ENCODE results near the gene MTMR12.
"Not testable (repeated sequence)": the region's sequence is repeated elsewhere in the genome, so short reads cannot be mapped to it uniquely, and the experiment has no call there.

The MTMR12 gene

DNA sequence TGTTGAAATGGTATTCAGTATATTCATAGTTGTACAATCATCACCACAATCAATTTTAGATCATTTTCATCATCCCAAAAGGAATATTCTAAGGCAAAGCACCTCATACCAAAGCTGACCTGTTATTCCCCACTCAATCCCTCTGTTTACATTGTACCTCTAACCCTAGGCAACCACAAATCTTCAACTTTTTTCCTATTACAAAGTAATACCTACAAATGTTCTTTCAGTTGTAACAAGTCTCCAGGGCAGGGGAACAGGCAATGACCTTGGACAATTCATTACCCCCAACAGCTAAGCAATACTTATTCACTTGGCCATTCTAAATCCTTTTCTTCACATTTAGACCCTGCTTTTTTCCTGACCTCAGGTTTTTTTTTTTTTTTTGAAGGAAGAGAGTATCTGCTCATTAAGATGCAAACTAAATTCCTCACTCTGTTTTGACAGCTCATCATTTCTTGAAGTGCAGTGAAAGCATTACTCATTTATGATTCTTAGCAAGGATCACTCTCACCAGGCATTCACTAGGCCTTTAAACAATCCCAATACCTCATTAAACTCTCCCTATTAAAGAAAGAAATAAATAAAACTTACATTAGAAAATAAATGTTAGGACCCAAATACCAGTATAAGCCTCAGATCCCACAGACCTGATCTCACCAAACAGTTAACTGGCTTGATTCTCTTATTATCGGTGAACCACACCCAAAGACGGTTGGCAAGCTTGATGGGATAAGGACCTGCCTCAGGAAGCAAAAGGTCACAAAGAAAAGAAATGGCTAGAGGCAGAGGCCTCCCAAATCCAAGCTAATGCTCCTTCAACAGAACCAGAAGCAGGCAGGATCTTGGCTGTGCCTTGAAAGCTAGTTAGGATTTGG lies 15.3 kb downstream of the MTMR12 start:
- no peak for DNase-seq

GRCh38 chr5:32295966-32296772 lies 16.6 kb downstream of the MTMR12 start:
- not testable (repeated sequence) for DNase-seq

DNA sequence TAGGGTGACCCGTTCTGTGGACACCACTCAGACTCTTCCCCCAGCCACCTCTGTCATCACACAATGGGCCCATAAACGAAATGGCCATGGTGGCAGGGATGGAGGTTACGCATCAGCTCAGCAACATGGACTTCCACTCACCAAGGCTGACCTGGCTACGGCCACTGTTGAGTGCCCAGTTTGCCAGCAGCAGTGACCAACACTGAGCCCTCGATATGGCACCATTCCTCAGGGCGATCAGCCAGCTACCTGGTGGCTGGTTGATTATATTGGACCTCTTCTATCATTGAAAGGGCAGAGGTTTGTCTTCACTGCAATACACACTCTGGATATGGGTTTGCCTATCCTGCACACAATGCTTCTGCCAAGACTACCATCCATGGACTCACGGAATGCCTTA lies 21.1 kb downstream of the MTMR12 start:
- no peak for DNase-seq

DNA sequence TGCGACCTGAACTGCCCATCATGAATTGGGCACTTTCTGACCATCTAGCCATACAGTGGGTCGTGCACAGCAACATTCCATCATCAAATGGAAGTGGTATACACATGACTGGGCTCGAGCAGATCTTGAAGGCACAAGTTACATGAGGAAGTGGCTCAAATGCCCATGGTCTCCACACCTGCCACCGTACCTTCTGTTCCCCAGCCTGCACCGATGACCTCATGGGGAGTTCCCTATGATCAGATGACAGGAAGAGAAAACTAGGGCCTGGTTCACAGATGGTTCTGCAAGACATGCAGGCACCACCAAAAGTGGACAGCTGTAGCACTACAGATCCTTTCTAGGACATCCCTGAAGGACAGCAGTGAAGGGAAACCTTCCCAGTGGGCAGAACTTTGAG lies 21.8 kb downstream of the MTMR12 start:
- no peak for DNase-seq

DNA sequence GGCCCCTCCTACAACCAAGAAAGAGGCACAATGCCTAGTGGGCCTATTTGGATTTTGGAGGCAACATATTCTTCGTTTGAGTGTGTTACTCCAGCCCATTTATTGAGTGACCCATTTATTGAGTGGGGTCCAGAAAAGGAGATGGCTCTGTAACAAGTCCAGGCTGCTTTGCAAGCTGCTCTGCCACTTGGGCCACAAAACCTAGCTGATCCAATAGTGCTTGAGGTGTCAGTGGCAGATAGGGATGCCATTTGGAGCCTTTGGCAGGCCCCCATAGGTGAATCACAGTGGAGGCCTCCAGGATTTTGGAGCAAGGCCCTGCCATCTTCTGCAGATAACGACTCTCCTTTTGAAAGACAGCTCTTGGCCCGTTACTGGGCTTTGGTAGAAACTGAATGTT lies 22.2 kb downstream of the MTMR12 start:
- DNase-seq = not testable (repeated sequence)

- not testable (repeated sequence) for DNase-seq
Observed at GRCh38 chr5:32289986-32290385, 22.8 kb downstream of the MTMR12 start.

DNA sequence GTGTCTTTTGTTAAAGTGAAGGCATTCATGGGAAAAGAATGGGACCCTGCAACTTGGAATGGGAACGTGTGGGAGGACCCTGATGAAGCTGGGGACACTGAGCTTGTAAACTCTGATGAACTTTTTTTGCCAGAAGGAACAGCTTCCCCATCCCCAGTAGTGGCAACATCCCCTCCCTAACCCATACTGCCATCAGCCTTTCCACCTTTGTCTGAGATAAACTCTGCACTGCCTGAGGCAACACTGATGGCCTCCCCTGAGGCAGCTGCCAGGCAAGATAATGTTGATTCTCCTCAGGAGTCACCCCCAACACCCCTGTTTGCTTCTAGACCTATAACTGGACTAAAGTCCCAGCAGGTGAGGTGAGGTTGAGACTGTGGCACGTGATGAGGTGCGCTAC lies 24.6 kb downstream of the MTMR12 start:
- not testable (repeated sequence) for DNase-seq

DNA sequence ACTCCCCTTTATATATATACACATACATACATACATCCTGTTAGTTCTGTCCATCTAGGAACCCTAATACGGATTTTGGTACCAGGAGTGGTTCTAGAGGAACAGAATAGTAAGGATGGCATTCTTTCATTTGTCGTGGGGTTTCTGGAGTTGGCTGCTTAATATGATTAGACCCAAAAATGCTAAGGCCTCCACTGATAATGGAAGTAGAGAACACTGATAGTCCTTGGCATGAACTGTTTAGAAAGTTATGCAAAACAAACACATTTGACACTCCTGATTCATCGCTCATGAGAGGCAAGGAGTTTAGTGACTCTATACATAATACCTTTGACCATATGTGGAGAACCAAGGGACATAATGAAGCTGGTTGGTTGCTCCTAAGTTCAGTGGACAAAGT lies 25.2 kb downstream of the MTMR12 start:
- not testable (repeated sequence) for DNase-seq

DNA sequence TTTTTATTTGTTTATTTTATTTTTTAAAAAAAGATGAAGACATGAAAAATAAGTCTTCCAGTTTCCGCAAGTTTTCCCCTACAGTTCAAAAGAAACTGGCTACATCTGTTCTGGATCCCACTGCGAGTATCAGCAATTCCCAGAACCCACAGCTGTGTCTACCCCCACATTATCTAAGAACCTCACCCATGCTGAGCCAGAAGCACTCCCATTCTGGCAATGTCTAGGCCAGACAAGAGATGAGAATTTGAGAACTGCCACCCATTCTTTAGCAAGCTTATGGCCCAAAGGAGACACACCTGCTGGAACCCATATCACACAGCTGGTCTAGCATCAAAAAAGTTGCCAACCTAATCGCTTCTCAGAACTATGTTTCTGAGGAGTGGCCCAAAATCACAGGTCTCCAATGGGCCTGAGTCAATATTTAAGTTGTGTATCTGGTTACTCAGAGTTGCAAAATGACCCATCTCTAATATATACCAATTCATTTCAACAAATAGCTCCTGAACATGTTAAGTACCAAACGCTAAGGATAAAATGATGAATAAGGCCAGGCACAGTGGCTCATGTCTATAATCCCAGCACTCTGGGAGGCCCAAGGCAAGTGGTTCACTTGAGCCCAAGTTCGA lies 27.1 kb downstream of the MTMR12 start:
- no peak for DNase-seq

DNA sequence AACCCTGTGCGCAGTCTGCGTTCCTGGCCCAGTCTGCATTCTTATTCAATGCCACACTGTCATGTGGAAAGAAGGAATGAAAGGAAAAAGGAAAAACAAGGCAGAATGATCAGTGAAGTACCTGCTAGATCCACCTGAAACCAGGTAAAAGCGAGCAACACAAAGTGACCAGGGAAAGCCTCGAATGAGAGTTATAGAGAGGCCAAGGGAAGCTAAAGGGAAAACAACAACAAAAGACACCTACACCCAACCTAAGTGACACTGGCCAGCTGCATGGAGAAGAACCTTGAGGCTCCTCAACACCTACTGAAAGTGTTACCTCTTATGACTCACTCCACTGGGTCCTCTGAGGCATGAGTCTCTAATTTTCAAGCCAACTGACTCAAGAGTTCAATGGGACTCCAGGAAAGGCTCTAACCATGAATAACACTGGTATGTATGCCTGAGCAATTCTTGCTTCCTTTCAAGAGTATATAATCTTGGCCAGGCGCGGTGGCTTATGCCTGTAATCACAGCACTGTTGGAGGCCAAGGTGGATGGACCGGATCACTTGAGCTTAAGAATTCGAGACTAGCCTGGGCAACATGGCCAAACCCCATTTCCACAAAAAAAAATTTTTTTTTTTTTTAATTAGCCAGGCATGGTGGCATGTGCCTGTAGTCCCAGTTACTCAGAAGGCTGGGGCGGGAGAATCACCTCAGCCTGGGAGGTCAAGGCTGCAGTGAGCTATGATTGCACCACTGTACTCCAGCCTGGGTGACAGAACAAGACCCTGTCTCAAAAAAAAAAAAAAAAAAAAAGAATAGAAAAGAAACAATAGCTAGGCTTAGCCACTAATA lies 29.0 kb downstream of the MTMR12 start:
- DNase-seq = no peak

DNA sequence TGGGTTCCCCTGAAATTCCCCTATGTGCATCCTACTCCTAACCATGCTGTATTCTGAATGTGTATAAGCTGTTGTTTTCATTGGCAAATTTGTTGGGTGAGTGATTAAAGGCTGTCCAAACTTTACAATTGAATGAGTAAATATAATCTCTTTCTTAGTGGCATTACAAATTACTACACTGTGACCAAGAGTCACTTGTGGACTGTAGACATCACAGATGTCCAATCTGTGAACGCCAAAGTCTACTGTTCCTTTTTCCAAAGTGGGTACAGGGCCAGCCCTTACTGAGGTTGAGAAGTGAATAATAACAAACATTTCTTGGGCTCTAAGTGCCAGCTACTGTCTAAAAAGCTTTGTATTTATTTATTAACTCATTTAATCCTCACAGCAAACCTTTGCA lies 29.7 kb downstream of the MTMR12 start:
- no peak for DNase-seq

DNA sequence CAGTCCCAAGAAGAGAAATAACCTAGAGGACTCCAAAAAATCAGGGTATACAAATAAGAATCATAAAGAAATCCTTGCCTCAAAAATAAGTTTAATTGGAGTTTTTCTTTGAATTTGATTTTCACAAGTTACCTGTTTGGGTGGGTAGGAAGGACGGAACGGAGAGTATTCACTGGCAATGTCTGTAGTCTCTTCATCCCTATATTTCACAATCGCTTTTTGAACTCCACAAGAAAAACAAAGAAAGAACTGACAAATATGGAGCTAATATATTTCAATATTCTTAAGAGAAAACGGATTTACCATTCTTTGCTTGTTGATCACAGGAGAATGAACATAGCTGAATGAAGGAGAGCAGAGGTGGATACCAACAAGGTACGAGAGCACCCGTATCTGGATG lies 30.1 kb downstream of the MTMR12 start:
- DNase-seq = no peak

- not testable (repeated sequence) for DNase-seq
Observed at GRCh38 chr5:32281378-32282133, 31.2 kb downstream of the MTMR12 start.

DNA sequence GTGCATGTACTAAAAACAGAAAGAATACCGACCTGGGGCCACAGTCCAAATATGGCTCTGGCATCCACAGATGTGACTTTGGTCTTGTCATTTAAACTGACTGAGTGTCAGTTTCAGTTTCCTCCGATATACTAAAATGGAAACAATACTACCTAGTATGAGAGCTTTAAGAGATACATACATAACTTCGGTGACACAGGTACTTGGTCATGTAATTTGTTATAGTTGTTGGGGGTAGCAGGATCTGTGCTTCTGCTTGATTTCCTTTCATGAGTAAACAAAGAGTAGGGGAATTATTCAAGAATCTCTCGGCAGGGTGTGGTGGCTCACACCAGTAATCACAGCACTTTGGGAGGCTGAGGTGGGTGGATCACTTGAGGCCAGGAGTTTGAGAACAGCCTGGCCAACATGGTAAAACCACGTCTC lies 32.1 kb downstream of the MTMR12 start:
- no peak for DNase-seq

DNA sequence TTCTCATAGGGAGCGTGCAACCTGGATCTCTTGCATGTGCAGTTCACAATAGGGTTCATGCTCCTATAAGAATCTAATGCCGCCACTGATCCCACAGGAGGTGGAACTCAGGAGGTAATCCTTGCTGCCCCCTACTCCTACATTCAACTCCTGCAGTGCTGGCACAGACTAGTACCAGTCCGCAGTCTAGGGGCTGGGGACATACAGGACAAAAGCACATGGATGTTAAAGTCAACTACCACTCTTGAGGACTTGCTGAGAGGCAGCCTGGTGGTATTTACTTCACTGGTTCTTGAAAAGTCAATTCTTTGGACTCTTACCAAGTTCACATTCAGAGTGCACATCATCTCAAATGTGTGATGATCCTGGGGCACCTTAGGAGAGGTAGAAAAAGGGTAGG lies 33.0 kb downstream of the MTMR12 start:
- DNase-seq = no peak

GRCh38 chr5:32279223-32279622 lies 33.5 kb downstream of the MTMR12 start:
- no peak for DNase-seq

GRCh38 chr5:32278406-32278805 lies 34.3 kb downstream of the MTMR12 start:
- DNase-seq = no peak

DNA sequence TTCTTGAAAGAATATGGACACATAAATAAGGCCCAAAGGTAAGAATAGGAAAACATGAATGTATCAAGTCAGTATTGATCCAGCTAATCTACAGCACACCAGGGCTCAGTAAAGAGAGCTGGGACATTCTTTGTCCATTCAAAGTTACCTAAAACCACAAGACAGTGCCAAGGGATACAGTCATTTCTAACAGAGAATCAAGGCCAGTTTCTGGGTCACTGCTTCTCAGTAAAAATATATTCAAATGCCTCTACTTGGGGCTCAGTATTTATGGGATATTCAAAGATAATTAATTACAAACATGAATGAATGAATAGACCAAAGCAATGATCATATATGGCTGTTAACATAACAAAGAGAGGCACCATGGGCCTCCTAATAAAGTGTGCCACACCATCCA lies 34.9 kb downstream of the MTMR12 start:
- DNase-seq = no peak

- DNase-seq = no peak
Observed at GRCh38 chr5:32276173-32276853, 36.4 kb downstream of the MTMR12 start.

DNA sequence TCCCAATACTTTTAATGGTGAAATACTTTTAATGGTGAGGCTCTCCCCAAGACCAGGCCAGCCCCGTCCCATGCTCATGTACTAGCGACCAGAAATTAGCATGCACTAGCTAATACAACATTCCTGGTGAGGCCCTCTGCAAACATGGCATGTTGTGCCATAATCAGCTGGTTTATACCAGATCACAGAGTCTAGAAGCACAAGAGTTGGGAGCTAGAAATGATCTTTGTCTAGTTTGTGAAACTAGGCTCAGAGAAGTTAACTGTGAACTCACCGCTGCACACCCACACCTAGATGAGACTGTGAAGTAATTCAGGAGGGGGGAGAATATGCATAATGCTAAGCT lies 37.4 kb downstream of the MTMR12 start:
- no peak for DNase-seq

Measured in NCI-H1436 (cell line).